Activated naive CD8-positive, alpha-beta T cell (primary cell): Measurements from ENCODE around the gene PTPRM.

Experiments used
- H3K27ac Mint-ChIP-seq: one replicate; pipeline ENCODE4 v1.8.0; 2021; ENCODE audit warnings: mixed read lengths
- H3K27me3 Mint-ChIP-seq: one replicate; pipeline ENCODE4 v1.8.0; 2021; ENCODE audit warnings: mixed read lengths
- H3K36me3 Mint-ChIP-seq: one replicate; pipeline ENCODE4 v1.8.0; 2021; ENCODE audit warnings: mixed read lengths
- H3K4me1 Mint-ChIP-seq: one replicate; pipeline ENCODE4 v1.8.0; 2021; ENCODE audit warnings: low read depth, mixed read lengths
- H3K4me3 Mint-ChIP-seq: one replicate; pipeline ENCODE4 v1.8.0; 2021; ENCODE audit warnings: mild to moderate bottlenecking, mixed read lengths
- H3K9me3 Mint-ChIP-seq: one replicate; pipeline ENCODE4 v1.8.0; 2021; ENCODE audit warnings: low read depth, mixed read lengths

PTPRM gene

DNA sequence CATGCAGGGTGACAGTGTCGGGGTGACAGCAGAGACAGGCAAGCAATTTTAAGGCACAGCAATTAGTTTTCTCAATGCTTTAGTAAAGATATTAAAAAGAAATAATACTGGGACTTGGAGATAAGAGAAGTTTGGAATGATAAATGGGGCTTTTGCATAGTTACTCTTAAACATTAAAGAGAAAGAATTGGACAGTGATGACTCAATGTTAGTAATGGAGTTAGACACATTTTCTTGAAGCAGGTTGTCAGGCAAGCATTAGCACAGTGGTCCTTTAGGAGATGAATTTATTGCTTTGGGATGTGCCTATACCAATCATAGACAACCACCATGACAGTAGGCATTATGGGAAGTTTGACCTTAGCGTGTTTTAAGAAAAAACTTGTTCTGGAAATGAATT lies 813.8 kb downstream of the PTPRM start:
- H3K4me3 Mint-ChIP-seq = no peak overlapping the region
- H3K4me1 Mint-ChIP-seq = no peaks in the 10 kb centered on the region
- H3K27me3 Mint-ChIP-seq = no peaks in the 10 kb centered on the region
- H3K36me3 Mint-ChIP-seq = no peaks in the 10 kb centered on the region
- no peaks in the 10 kb centered on the region for H3K9me3 Mint-ChIP-seq
- no peak overlapping the region for H3K27ac Mint-ChIP-seq

DNA sequence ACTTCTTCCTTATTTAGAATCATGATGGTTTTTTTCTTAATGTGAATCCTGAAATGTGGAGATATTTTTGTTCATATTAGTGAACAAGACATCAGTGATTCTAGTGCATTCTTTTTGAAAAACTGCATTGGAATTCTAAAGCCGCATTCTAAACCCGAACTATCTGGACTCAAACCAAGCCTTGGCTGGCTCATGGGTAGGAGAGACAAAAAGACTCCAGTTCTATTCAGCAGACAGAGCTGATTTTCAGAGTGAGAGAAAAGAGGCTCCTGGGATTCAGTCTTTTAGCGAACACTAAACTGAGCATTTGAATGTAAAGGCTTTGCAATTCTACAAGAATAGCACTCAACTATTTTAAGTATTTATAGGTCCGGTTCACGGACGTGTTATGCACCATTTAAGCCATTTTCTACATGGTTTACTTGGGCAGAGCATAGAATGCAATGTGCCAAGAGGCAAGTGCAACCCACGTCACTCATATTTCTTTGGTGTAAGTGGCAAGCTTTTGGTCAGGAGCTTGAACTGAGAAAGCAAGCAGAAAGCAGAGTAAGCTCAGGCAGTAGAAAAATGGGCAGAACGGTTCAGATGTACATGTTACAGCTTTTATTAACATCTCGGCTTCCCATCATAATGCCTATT lies 814.8 kb downstream of the PTPRM start:
- Mint-ChIP-seq H3K9me3 (no peaks in the 10 kb centered on the region), H3K4me1 (no peaks in the 10 kb centered on the region), H3K4me3 (no peak overlapping the region), H3K36me3 (no peaks in the 10 kb centered on the region), H3K27ac (no peak overlapping the region), H3K27me3 (no peaks in the 10 kb centered on the region)

DNA sequence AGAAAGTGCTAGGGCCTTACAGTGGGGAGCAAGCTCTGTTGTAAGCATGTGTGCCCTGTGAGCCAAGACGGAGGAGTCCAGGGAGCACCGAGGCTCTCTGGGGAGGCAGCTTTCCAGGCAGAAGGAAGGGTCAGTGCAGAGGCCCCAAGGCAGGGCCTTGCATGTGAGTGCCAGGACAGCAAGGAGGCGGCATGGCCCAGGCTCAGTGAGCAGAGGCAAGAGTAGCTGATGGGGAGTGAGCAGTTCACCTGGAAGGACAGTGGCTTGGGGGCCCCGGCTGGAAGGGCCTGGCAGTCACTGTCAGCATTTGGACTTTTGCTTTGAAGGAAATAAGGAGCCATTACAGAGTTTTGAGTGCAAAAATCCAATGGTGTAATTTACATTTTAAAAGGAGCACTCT lies 818.3 kb downstream of the PTPRM start:
- H3K9me3 Mint-ChIP-seq = no peaks in the 10 kb centered on the region
- no peaks in the 10 kb centered on the region for H3K36me3 Mint-ChIP-seq
- H3K27me3 Mint-ChIP-seq = no peaks in the 10 kb centered on the region
- no peak overlapping the region for H3K4me3 Mint-ChIP-seq
- no peak overlapping the region for H3K27ac Mint-ChIP-seq
- no peaks in the 10 kb centered on the region for H3K4me1 Mint-ChIP-seq

DNA sequence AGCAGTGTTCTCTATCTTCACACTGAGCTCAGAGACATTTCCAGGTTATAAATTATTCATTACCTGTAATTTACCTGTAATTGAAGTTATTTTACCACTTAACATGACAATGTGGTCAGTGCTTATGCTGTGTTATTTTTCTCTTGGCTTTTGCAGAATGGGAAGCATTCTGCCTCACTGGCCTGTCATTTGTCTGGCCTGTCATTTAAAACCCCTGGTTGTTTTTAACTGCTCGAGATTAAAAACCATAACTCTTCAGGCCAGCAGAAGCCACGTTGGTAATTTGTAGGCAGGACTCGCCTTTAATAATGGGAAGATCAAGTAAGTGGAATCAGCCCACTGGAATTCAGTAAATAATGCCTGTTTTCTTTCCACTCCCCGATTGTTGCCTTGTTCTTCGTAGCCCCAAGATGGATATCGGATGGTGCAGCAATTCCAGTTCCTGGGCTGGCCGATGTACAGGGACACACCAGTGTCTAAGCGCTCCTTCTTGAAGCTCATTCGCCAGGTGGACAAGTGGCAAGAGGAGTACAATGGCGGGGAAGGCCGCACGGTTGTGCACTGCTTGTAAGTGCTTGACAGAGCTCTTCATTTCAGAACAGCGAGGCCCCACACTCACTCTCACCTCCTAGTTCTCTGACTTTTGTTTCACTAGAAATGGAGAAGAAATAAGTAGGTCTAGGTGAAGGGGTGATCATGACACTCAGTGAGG lies 819.7 kb downstream of the PTPRM start:
- H3K9me3 Mint-ChIP-seq = no peaks in the 10 kb centered on the region
- no peak overlapping the region for H3K27ac Mint-ChIP-seq
- H3K36me3 Mint-ChIP-seq = no peaks in the 10 kb centered on the region
- no peaks in the 10 kb centered on the region for H3K4me1 Mint-ChIP-seq
- H3K4me3 Mint-ChIP-seq = no peak overlapping the region
- peaks cover 1% of the 10 kb centered on the region for H3K27me3 Mint-ChIP-seq

DNA sequence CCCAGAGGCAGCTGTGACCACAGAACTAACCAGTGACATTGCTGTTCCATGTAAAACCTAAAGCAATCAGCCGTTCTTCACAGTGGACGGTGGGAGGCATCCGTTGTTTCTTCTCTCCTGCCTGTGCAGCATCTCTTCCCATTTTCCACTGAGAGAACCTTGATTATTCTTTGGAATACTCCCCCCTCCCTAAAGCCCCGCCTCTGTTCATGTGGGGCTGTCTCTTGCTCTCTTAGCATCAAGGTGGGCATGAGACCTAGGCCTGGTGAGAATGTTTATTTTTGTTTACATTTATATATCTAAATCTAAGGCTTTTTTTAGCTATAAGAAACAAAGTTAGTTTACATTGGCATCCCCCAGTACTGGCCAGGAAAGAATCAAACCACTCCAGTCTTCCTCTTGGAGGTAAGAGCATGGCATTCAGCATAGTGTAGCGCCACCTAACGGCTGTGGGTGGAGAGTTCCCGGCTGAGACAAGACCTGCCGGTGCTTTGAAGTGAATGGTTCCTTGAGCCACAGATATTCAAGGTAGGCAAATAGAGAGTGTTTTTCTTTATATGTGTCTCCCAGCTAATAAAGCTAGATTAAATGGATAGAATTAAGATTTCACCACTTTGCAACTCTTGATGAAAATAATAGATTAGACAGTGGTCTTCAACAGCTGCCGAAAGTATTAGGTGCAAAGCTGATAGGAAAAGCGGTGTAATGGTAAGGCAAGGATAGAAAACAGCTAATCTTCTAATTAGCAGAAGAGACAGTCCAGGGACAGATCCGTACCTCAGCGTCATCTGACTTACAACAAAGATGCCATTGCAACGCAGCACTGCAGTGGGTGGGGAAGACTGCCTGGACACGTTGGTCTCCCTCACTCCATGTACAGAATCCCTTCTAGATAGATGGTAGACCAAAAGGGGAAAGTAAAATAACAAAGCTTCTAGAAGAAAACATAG lies 822.5 kb downstream of the PTPRM start:
- Mint-ChIP-seq H3K9me3 (no peaks in the 10 kb centered on the region), H3K4me3 (no peak overlapping the region), H3K4me1 (no peaks in the 10 kb centered on the region), H3K36me3 (no peaks in the 10 kb centered on the region), H3K27me3 (peaks cover 1% of the 10 kb centered on the region), H3K27ac (no peak overlapping the region)

DNA sequence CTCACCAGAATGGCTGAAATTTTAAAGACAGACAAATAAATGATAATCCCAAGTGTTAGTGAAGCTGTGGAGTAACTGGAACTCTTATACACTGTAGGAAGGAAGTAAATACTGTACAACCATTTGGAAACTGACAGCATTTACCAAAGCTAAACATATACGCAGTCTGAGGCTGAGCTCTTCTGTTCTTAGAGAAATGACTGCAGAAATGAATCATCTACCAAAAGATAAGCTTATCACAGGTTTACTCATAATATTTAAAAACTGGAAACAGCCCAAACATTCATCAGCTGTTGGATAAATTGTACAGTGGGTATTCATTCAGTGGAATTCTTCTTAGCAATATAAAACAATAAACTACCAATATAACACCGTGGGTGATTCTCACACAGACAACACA lies 824.0 kb downstream of the PTPRM start:
- no peaks in the 10 kb centered on the region for H3K9me3 Mint-ChIP-seq
- no peak overlapping the region for H3K27ac Mint-ChIP-seq
- peaks cover 1% of the 10 kb centered on the region for H3K27me3 Mint-ChIP-seq
- H3K4me3 Mint-ChIP-seq = no peak overlapping the region
- no peaks in the 10 kb centered on the region for H3K36me3 Mint-ChIP-seq
- H3K4me1 Mint-ChIP-seq = no peaks in the 10 kb centered on the region

DNA sequence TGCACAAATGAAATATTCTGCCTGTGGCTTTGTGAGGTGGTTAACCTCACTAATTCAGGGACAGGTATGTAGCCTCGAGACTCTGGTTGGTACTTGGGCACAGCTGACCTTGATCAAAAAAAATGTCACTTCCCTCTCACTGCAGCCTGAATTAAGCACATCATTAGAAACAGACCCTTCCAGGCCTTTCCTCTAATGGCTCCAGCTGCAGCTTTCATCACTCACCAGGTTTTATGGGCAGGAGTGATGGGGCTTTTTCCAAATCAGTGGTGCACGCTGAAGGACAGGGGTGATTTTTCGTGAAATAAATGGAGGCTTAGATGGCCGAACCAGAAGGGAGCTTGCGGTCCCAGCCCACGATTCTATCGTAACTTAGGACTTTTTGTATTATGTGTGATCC lies 829.1 kb downstream of the PTPRM start:
- Mint-ChIP-seq H3K9me3 (no peaks in the 10 kb centered on the region), H3K36me3 (no peaks in the 10 kb centered on the region), H3K4me1 (no peaks in the 10 kb centered on the region), H3K4me3 (no peak overlapping the region), H3K27ac (no peak overlapping the region), H3K27me3 (no peaks in the 10 kb centered on the region)

DNA sequence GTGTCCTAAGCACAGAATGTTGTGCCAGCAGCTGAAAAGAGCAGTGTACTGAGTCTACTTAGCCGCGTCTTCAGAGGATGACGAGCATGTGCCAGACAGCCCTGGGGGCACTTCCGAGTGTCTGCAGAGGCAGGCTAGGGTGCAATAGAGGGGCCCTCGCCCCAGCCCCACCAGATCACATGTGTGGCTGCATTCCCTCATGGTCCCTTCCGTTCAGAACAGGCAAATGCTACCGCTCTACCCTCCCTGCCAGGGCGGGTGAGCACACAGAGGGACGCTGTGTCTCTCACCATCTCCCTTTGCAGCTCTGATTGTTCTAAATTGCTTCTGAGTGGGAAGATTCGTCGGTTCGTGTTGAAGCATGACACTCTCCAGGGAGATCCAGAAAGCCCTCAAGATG lies 829.9 kb downstream of the PTPRM start:
- Mint-ChIP-seq H3K27me3 (no peaks in the 10 kb centered on the region), H3K4me3 (no peak overlapping the region), H3K36me3 (no peaks in the 10 kb centered on the region), H3K9me3 (no peaks in the 10 kb centered on the region), H3K4me1 (no peaks in the 10 kb centered on the region), H3K27ac (no peak overlapping the region)

DNA sequence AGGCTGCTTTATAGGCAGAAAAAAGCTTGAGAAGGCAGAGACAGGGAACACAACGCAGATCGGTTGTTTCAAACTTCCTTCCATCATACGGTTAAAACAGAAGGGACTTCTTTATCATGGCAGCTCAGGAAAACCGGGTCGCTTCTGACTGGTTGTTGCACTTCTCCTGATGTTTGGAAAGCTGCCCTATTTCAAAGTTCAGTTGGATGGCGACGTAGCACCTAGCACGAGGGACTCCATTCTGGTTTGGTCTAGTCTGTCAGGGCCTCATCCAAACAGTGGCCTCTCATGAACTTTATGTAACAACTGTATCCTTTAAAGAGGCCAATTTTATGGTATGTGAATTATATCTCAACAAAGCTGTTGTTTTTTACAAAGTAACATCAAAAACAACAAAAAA lies 832.0 kb downstream of the PTPRM start:
- Mint-ChIP-seq H3K4me1 (no peaks in the 10 kb centered on the region), H3K27ac (no peak overlapping the region), H3K9me3 (no peaks in the 10 kb centered on the region), H3K27me3 (no peaks in the 10 kb centered on the region), H3K36me3 (no peaks in the 10 kb centered on the region), H3K4me3 (no peak overlapping the region)

DNA sequence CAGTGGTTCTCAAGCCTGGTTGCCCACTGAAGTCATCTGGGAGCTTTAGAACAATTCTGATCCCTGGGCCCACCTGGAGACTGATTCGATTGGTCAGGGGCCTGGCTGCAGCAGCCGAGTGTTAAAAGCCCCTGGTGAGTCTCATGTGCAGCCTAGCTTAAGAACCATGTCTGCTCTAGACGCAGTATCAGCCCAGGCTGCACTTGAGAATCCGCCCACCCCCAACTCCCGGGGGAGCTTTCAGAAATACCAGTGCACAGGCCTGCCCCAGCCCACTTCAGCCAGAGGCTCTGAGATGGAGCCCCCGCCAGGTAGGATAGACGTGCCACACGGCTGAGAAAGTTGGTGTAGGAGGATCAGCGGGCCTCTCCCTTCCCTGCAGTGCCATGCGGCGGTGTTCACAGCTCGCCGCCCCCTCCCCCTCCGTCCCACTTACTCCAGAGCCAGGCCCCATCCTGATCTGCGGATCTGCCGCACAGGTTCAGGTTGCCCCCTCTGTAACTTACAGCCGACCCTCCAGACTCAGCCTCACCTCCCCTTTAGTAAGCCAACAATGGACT lies 833.2 kb downstream of the PTPRM start:
- Mint-ChIP-seq H3K27ac (no peak overlapping the region), H3K9me3 (no peaks in the 10 kb centered on the region), H3K27me3 (no peaks in the 10 kb centered on the region), H3K36me3 (no peaks in the 10 kb centered on the region), H3K4me1 (no peaks in the 10 kb centered on the region), H3K4me3 (no peak overlapping the region)

DNA sequence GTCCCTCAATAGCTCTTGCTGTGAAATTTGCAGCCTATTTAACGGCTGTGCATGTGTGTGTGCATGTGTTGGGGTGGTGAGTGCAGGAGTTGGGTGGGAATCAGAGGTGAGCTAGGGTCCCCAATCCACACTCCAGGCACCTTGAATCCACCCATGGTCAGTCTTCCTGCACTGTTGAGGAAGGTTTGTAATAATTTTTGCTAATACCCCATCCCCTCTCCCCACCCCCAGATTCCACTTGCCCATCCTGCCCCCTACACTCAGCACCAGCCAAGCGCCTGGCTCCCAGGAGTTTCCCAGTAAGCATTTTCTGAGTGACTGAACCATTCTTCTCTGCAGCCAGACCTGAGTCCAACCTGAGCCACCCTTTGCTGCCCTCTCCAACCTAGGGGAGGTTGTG lies 833.7 kb downstream of the PTPRM start:
- H3K27ac Mint-ChIP-seq = no peak overlapping the region
- no peaks in the 10 kb centered on the region for H3K27me3 Mint-ChIP-seq
- H3K9me3 Mint-ChIP-seq = no peaks in the 10 kb centered on the region
- no peaks in the 10 kb centered on the region for H3K4me1 Mint-ChIP-seq
- H3K36me3 Mint-ChIP-seq = no peaks in the 10 kb centered on the region
- no peak overlapping the region for H3K4me3 Mint-ChIP-seq

DNA sequence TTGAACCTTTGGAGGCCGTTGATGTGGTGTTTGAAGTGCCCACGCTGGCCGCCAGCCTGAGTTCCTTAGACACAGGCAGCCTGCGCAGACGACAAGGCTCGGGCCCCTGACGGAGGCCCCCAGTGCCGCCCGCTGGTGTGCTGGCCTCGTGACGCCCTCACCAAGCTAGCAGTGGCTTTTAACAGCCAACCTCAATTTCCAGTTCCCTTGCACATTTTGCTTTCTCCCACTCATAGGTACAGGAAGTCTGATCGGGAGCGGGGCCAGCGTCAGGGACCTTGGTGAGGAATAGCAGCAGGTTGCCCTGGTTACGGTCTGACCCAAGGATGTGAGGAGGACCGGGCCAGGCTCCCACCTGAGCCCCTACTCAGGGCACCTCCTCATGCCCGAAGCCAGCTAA lies 834.5 kb downstream of the PTPRM start:
- Mint-ChIP-seq H3K9me3 (no peaks in the 10 kb centered on the region), H3K27me3 (no peaks in the 10 kb centered on the region), H3K4me3 (no peak overlapping the region), H3K36me3 (no peaks in the 10 kb centered on the region), H3K27ac (no peak overlapping the region), H3K4me1 (no peaks in the 10 kb centered on the region)

DNA sequence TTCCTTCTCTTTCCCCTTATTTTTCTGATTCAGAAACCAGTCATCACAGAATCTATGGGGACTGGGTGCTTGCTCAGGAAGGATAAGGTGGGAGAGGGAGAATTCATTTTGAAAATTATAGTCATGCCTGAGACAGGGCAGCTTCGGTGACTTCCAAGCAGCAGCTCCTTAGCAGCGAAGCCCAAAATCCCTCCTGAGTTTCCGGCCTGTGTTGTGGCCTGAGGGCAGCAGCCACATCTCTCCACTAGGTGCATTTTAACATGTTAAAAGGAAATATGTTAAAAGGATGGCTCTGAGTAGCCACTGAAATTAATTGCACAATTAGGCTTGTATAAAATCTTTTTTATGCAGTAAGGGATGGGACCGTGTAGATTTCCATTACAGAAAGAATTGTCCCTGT lies 835.1 kb downstream of the PTPRM start:
- H3K36me3 Mint-ChIP-seq = no peaks in the 10 kb centered on the region
- H3K27me3 Mint-ChIP-seq = no peaks in the 10 kb centered on the region
- H3K4me1 Mint-ChIP-seq = no peaks in the 10 kb centered on the region
- no peak overlapping the region for H3K4me3 Mint-ChIP-seq
- H3K9me3 Mint-ChIP-seq = no peaks in the 10 kb centered on the region
- no peak overlapping the region for H3K27ac Mint-ChIP-seq

DNA sequence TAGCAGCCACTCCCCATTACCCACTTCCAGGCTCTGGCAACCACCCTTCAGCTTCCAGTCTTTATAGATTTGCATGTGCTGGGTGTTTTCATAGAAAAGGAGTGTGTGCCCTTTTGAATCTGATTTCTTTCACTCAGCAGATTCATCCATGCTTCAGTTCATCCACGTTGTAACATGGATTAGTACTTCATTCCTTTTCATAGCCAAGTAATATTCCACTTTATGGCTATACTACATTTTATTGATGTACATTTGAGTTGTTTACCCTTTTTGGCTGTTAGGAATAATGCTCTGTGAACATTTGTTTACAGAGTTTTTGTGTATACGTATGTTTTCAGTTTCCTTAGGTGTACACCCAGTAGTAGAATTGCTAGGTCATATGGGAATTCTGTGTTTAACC lies 836.6 kb downstream of the PTPRM start:
- Mint-ChIP-seq H3K4me3 (no peak overlapping the region), H3K4me1 (no peaks in the 10 kb centered on the region), H3K36me3 (no peaks in the 10 kb centered on the region), H3K27me3 (no peaks in the 10 kb centered on the region), H3K27ac (no peak overlapping the region), H3K9me3 (no peaks in the 10 kb centered on the region)
